Measurements from ENCODE around the gene C1GALT1.

Gene C1GALT1

GRCh38 chr7:7157177-7157886 lies 25.0 kb upstream of the C1GALT1 start:
- H3K4me3 ChIP-seq (ENCODE audit: control insufficient read depth, low read depth, low read length): peak overlapping the region; percentile 26
- peak; percentile 76 for DNase-seq (ENCODE audit: low read depth)
- no peak for TF ChIP-seq CTCF (conservative IDR thresholded peaks at IDR 0.05; ENCODE audit: control insufficient read depth, insufficient read depth, low read depth, low read length)

DNA sequence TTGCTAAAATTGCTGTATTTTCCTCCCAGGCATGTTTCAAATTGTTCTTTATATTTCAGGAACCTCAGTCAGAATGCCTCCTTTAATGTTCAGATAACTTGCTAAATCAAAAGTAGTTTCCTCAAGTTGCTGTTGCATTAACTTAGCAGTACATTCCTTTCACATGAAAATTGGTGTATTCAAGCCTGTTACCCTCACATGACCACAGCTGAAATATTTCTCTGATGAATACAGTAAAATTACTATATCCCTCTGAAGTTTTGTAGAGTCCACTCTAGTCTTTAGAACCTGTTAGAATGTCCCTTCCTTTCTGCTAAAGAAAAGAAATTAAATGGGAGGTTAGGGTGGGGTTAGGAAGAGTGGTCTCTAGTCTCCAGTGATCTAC lies 24.5 kb upstream of the C1GALT1 start:
- peak; percentile 69 for DNase-seq (ENCODE audit: low read depth)
- peak overlapping the region; percentile 30 for H3K4me3 ChIP-seq (ENCODE audit: control insufficient read depth, low read depth, low read length)
- TF ChIP-seq CTCF (conservative IDR thresholded peaks at IDR 0.05; ENCODE audit: control insufficient read depth, insufficient read depth, low read depth, low read length): no peak

GRCh38 chr7:7159063-7159658 lies 23.2 kb upstream of the C1GALT1 start:
- no peak overlapping the region for H3K4me3 ChIP-seq (ENCODE audit: control insufficient read depth, low read depth, low read length)
- TF ChIP-seq CTCF (conservative IDR thresholded peaks at IDR 0.05; ENCODE audit: control insufficient read depth, insufficient read depth, low read depth, low read length): no peak
- DNase-seq (ENCODE audit: low read depth): no peak

- DNase-seq (ENCODE audit: low read depth): no peak
- H3K4me3 ChIP-seq (ENCODE audit: control insufficient read depth, low read depth, low read length): no peak overlapping the region
- no peak for TF ChIP-seq CTCF (conservative IDR thresholded peaks at IDR 0.05; ENCODE audit: control insufficient read depth, insufficient read depth, low read depth, low read length)
These were observed 17.8 kb upstream of the C1GALT1 start for GRCh38 chr7:7164591-7164990.

DNA sequence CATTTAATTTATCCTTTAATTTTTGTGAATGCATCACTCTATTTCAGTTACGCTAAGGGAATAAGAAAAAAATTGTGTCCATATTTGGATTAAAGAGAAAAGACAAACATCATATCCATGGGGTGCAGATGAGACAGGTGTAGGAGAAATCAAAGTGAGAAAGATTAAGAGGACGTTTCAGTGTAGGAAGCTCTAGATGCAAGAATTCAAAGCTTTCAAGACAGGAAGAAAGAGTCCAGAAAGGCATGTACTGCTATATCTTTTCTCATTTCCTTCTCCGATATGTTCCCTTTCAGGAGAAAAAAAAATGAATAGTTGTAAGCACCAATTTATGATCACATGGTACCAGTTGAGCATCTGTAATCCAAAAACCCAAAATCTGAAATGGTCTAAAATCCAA lies 17.0 kb upstream of the C1GALT1 start:
- H3K4me3 ChIP-seq (ENCODE audit: control insufficient read depth, low read depth, low read length): no peak overlapping the region
- no peak for TF ChIP-seq CTCF (conservative IDR thresholded peaks at IDR 0.05; ENCODE audit: control insufficient read depth, insufficient read depth, low read depth, low read length)
- DNase-seq (ENCODE audit: low read depth): no peak

- TF ChIP-seq CTCF (conservative IDR thresholded peaks at IDR 0.05; ENCODE audit: control insufficient read depth, insufficient read depth, low read depth, low read length): no peak
- DNase-seq (ENCODE audit: low read depth): no peak
- no peak overlapping the region for H3K4me3 ChIP-seq (ENCODE audit: control insufficient read depth, low read depth, low read length)
These were observed 16.0 kb upstream of the C1GALT1 start for GRCh38 chr7:7166318-7166717.
